Glomerular endothelial cell (primary cell): ENCODE data around the gene ROPN1B. TPM values are rescaled to one million over a fixed set of nuclear protein-coding genes. Genes with fewer than 3 reads are reported as not detected.

Experiments used
- DNase-seq: peaks from one replicate; pipeline ENCODE4 v3.0.0-alpha.2; 2011; ENCODE audit warnings: low read depth, low spot score; ENCODE audit errors: extremely low read depth
- total RNA-seq: library from RNA; depleted of rRNA; stranded (reverse); fragments of >200 nt; gene quantifications from 2 replicates; pipeline ENCODE4 v1.2.3, GENCODE V29; 2015

ROPN1B gene
- total RNA-seq, 1 donor from 2014 or later = not detected

DNA sequence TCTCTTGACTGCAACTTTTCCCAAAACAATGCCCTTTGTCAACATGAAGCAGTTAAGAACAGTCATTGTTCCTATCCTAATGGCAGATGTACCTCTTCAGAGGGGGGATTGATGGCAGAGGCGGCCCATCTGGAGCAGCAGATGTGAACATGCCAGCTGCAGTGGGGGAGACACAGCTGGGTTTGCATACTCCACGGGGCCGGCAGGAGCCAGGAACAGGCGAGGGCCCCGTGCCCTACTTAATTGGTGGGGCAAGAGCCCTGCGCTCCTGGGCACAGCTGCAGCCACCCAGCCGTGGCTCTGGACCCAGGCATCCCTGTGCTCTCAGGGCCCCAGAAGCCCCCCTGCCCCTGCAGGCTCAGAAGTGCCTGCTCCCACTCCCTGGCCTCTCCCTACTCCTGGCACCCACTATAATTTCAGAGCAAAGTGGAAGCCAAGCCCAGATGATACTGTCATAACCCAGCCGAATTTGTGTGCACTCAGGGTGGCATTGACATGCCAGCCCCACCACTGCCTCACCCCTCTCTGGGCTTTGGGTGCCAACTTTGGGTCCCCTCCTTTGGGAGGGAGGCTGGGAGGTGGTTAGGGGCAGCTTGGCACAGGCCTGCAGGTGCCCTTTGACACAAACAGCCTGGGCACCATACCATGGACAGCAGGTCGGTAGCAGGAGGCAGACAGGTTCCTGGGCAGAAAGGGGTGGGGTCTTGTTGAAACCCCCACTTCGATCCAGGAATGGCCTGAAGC is 34.6 kb downstream of the ROPN1B start:
- no peak for DNase-seq

- no peak for DNase-seq
These were observed 35.2 kb downstream of the ROPN1B start for GRCh38 chr3:126004217-126004616.

- no peak for DNase-seq
These were observed 35.7 kb downstream of the ROPN1B start for GRCh38 chr3:126004692-126005091.

GRCh38 chr3:126005951-126006350 is 37.0 kb downstream of the ROPN1B start:
- no peak for DNase-seq

DNA sequence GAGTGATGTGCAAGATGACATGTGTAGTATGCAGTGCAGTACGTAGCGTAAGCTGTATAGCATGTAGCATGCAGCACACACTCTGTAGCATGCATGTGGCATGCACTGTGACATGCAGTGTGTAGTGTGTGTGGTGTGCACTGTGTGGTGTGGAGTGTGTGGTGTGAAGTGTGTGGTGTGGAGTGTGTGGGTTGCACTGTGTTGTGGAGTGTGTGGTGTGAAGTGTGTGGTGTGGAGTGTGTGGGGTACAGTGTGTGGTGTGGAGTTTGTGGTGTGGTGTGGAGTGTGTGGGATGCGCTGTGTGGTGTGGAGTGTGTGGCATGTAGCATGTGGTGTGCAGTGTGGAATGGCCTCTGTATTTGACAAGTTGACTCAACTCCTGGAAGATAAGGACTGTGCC is 39.2 kb downstream of the ROPN1B start:
- no peak for DNase-seq

DNA sequence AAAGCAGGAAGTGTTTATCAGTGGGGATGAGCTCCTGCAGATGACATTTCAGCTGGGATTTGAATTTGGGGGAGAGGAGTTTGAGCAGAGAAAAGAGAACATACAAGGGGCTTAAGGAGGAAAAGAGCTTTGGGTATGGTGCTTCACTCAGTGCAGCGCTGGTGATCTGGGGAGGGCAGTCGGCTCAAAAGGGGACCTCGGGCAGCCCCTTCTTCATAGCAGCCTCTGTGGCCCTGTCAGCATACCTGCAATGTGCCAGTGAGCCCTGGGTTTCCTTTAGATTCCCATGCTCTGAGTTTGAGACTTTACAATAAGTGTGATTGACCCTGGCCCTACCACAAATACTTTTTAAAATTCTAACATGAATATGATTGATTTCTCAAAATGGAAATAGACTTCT is 40.2 kb downstream of the ROPN1B start:
- DNase-seq = no peak

DNA sequence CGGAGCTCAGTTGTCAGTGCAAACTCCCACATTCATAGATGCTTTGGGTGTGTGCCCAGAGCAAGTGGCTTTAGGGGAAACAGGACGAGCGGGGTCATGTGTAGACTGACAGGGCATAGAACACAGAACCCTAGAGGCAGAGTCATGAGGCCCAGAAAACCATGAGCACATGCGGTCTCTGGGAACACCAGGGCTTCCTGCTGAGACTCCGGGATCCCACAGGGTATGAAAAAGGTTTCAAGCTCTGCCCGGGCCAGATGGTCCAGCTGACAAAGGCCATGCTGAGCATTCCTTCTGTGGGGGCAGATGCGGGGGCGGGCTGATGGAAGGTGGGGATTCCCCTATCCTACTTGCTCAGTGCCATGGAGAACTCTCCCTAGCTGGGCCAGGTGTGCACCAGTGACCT is 44.8 kb downstream of the ROPN1B start:
- no peak for DNase-seq

GRCh38 chr3:126014252-126014651 is 45.3 kb downstream of the ROPN1B start:
- no peak for DNase-seq

DNA sequence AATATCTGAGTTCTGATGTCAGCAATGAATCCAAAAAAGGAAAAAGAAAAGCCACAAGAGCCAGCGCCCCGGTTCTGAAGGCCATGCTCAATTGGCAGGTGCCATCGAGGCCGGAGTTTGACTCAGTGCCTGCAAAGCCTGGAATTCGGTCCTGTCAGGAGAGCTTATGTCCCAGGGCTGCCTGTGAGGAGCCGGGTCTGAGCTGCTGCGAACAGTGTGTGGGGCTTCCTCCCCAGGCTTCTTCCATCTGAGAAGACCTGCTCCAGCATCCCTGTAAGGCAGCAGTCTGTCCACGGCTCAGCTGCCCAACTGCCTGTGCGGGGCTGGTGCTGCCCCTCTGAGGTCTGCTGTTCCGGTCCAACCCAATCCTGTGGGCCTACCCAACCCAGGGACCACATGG is 46.1 kb downstream of the ROPN1B start:
- DNase-seq = no peak

GRCh38 chr3:126016616-126017015 is 47.6 kb downstream of the ROPN1B start:
- DNase-seq = no peak

DNA sequence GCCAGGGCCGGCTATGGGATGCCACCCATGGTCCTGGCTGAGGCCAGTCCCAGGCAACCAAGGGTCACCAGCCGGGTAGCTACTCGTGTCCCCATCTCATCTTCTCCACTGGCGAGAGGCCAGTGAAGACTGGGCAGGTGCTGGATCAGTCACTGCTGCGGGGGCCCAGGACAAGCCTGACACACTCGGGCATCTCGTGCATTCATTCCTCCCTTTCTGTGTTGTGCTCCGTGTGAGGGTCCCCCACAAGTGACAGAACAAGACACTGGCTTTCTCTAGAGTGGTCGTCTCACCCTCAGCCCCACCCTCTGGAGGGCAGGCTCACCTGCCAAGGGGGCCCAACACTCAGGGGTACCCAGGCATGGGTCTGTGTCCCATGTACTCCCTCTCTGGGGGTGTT is 48.4 kb downstream of the ROPN1B start:
- no peak for DNase-seq

DNA sequence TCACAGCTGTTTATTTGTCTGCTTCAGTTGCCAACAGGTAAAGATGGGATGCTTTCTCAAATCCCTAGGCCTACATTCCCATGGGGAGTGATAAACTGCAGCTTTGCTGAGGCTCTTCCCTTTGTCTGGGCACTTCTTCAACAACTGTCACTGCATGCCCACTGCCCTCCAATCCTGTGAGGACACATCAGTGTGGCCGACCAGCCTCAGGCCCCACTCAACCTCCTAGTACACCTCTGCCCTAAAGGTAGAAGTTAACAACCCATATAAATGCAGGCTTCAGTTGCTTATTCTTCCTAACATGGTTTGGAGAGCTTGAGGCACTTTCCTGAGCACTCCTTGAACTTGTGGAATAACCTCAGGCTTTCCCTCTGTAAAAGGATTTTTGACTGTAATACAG is 49.6 kb downstream of the ROPN1B start:
- DNase-seq = no peak

DNA sequence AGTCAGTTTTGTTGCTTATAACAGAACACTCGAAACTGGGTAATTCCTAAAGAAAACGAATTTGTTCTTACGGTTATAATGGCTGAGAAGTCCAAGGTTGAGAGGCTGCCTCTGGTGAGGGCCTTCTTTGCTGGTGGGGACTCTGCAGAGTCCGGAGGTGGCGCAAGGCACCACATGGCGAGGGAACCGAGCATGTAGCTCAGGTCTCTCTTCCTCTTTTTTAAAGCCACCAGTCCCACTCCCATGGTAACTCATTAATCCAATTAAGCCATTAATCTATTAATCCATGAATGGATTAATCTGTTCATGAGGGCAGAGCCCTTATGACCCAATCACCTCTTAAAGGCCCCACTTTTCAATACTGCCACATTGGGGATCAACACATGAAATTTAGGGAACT is 50.0 kb downstream of the ROPN1B start:
- DNase-seq = no peak

- DNase-seq = no peak
These were observed 50.7 kb downstream of the ROPN1B start for GRCh38 chr3:126019683-126020082.

GRCh38 chr3:126021224-126021623 is 52.2 kb downstream of the ROPN1B start:
- no peak for DNase-seq

GRCh38 chr3:126021702-126022101 is 52.7 kb downstream of the ROPN1B start:
- no peak for DNase-seq

DNA sequence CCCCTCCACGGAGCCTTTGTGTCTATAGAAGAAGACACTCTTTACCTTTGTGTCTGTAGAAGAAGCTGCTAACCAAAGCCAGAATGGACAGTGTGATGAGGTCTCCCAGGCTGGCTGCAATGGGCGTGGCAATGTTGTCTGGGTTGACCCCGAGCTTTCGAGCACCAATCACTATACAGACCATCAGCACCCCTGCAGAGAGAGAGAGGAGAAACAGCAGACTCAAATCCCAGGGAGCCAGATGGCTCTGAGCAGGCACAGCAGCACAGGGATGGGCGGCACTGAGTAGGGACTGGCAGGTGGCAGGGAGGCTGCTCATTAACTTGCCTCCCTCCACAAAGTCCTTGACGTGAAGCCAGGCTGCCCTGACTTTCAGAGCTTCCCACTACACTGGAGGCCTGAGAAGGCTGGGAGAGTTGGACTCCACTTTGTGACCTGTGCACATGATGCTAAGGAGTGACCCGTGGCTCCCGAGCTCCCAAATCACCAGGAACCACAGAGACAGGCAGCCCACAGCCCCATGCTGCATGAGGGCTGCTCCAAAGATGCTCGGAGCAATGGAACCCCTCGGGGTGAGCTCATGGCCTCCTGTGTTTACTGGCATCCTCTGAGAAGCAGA is 53.9 kb downstream of the ROPN1B start:
- no peak for DNase-seq

GRCh38 chr3:126023390-126023789 is 54.4 kb downstream of the ROPN1B start:
- no peak for DNase-seq

GRCh38 chr3:126024049-126024854 is 55.3 kb downstream of the ROPN1B start:
- no peak for DNase-seq

GRCh38 chr3:126025116-126025729 is 56.2 kb downstream of the ROPN1B start:
- no peak for DNase-seq

- DNase-seq = no peak
These were observed 56.9 kb downstream of the ROPN1B start for GRCh38 chr3:126025862-126026261.
